Dermis blood vessel endothelial cell (primary cell): ENCODE data around the gene SSTR3. TPM values are rescaled to one million over a fixed set of nuclear protein-coding genes. Genes with fewer than 3 reads are reported as not detected.
A peak's percentile ranks its signal among the peaks of the same experiment; 100 is the strongest.

Source experiments
- DNase-seq: peaks from one replicate; pipeline ENCODE4 v3.0.0; 2010
- total RNA-seq: library from RNA; depleted of rRNA; stranded (reverse); fragments of >200 nt; gene quantifications from 2 replicates; pipeline ENCODE4 v1.2.3, GENCODE V29; 2014

The SSTR3 gene
- total RNA-seq, 1 donor from 2014 or later, result not detected

- no peak for DNase-seq
Observed at GRCh38 chr22:37194750-37195149, 17.5 kb downstream of the SSTR3 start.

DNA sequence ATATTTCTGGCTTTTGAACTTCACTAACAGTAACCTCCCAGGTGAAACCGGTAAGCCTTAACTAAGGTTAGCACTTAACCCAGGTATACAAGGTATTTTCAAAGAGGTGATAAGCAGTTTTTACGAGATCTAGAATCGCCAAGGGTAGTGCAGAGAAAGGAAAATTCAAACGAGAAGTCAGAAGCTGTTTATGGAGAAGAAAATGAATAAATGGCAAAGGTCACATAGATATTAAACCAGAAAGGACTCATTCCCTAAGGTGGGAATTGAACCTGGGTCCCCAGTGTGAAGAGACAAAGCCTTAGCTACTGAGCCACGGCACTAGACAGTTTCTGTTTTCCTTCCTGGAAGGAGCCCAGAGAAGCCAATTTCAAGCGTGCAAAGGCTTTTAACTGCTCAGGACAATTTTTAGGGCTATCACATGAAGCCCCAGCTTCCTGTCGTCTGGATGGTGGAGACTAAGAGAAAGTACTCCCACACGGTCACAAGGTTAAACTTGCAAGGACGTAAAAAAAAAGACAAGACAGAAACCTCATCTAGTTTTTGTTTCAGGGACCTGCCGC is 18.6 kb downstream of the SSTR3 start:
- DNase-seq, result peak; percentile 60

- no peak for DNase-seq
Observed at GRCh38 chr22:37192741-37193140, 19.5 kb downstream of the SSTR3 start.

DNA sequence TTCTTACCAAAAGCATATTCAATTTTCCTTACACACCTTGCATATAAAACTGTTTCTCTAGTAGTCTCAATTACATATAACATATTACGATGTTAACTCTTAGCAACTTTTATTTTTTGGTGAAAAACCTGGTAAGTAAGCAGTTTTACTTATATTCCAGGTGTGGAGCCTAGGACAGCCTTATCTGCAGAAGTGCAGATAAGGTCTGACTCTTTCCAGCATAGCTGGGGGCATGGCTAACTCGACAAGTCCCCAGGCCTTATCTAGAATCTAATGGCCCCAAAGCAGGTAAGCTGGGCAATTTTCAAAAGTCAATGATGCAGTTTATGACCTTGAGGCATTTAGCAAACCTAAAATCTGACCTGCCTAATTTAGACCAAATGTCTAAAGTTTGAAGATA is 20.1 kb downstream of the SSTR3 start:
- no peak for DNase-seq

DNA sequence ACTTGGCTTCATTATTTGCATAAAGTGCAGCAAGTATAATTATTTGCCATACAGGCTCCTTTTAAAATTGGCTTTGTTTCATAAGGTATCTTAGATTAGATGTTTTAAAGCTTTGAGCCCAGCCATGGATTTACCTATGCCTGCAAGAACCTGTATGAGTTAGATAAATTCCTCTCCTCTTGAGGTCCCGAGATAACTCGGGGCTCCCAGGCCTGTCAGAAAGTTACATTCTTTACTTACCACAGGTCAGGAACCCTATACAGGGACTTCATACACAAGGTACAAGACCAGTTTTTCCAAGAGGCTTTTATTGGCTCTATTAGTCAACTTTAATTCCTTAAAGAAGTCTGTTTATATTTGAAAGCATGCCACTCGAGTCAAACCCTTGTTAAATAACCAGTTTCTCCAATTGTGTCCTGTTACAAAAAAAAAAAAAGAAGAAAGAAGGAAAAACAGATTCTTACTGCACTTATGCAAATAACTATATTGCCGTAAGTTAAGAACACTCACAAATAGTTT is 22.0 kb downstream of the SSTR3 start:
- DNase-seq, result no peak

DNA sequence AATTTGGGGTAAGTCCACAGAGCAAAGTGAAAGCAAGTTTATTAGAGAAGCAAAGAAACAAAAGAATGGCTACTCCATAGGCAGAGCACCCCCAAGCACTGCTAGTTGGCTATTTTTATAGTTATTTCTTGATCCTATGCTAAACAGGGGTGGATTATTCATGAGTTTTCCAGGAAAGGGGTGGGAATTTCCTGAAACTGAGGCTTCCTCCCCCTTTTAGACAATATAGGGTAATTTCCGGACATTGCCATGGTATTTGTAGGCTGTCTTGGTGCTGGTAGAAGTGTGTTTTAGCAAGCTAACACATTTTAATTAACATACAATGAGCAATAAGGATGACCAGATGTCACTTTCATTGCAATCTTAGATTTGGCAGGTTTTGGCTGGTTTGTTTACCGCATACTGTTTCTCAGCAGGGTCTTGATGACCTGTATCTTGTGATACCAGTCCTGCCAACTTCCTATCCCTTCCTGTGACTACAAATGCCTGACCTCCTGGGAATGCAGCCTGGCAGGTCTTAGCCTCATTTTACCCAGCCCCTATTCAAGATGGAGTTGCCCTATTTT is 23.3 kb downstream of the SSTR3 start:
- DNase-seq, result peak; percentile 91

DNA sequence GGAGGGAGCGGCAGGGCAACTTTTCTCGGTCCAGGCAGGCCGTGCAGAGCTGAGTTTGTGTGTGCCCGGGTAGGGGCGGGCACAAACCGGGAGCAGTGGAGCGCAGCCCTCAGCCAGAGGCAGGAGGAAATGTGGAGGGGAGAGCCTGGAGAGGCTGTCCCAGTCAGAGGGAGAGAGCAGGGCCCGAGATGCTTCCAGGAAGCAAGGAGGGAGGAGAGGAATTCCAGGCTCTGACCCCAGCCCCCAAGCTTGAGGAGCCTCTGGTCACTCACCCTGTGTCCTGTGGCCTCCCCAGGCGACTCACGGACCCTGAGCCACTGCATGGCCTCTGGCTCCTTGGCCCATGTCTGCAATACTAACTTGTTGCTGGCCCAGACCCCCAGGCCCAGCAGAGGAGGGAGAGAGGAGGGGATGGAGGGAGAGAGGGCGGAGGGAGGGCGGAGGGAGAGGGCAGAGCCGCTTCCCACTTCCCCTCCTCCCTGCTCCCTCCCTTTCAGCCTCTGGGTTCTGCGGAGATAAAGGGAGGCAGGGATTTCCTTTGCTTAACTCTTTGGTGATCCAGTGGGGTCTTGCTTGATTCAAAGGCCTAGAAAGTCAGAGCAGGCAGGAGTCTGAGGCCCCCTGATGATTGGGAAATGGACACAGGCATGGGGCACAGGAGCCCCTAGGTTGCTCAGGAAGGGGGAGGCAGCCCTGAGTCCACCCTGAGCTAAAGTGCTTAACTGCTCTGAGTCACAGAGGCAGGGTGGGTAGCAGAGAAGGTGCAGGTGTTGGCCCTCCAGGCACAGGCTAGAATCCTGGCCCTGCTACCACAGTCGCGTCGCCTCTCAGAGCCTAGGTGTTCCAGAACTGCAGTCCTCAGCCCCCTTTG is 24.2 kb downstream of the SSTR3 start, which contains the start of gene C1QTNF6:
C1QTNF6 (minus strand) TSS at position 357 of the 871 bp plus-strand sequence; CDS start at position 323, 34 bp downstream.
- peak; percentile 49 for DNase-seq

- peak; percentile 76 for DNase-seq
Observed at GRCh38 chr22:37187552-37187890, 24.8 kb downstream of the SSTR3 start.

DNA sequence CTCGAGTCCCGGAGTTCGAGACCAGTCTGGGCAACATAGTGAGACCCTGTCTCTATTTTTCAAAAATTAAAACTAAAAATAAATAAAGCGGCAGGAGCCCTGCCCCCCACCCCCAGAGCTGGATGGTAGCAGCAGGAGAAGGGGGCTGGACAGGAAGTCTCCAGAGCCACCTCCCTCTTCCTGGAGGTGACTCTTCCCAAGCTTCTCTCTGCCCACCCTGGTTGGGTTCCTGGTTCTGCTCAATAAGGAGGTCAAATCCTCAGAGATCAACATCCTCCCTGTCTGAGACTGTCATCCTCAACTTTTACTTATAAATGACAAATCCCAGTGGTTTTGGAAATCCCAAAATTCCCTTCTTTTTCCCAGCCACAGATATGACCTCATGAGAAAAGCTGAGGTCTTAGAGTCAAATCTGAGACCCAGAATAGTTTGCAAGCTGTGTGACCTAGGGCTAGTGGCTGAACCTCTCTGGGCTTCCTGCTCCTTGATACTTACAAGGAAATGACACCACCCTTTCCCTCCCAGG is 25.2 kb downstream of the SSTR3 start:
- peak; percentile 59 for DNase-seq

- peak; percentile 94 for DNase-seq
Observed at GRCh38 chr22:37186228-37186996, 25.9 kb downstream of the SSTR3 start.

- no peak for DNase-seq
Observed at GRCh38 chr22:37185646-37186227, 26.5 kb downstream of the SSTR3 start.

DNA sequence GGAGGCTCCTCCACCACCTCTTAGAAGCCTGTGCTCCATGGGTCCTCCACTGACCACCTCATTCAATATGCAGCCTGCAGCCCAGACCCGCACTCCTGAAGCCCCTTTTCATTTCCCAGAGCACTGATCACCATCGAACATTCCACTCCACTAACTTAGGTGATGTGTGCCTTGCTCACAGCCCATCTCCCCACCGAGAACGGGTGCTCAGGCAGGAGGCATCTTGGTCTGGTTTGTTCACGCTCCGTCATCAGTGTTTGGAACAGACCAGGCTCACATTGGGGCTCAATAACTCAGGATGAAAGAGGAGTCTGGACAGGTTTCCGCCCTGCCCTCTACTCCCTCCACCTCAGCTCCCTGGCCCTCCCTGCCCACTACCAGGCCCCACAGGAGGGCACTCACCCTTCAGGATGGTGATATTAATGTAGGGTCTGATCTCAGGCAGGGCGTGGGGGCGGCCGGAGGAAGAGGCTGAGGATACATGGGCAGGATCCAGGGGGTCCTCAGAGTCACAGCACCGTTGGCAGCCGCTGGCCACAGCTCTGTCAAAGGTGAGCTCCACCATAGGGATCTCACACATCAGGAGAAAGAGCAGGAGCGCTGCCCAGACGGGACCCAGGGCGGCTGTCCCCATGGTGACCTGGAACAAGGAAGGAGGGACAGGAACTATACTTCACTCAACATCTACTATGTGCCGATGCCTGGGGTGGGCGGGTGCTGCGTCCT is 27.3 kb downstream of the SSTR3 start:
- DNase-seq, result no peak

DNA sequence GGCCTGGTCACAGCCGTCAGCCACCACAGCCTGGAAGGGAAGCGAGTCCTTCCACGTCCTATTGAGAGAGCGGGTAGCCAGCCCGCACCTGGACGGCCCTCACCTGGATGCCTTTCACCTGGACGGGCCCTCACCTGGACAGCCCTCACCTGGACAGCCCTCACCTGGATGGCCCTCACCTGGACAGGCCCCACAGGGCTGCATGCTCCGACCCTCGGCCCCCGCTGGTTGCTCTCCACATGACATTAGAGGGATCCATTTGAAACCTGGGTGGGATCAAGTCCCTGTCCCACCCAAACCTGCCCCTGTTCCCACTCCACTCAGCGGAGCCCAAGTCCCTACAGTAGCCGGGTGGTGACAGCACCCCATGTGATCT is 27.9 kb downstream of the SSTR3 start:
- DNase-seq, result no peak

- DNase-seq, result no peak
Observed at GRCh38 chr22:37183432-37184379, 28.6 kb downstream of the SSTR3 start.

DNA sequence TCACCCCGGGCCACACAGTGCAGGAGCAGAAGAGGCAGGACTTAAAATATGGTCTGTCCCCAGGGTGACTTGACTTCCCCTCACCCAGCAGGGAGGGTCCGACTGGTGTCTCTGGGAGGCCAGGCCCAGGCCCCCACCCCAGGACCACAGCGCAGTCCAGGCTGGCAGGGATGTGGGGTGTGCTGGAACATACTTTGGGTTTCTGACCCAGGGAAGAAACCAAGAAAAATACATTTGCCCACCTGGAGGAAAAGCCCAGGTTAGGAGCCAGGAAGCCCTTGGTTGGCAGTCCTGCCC is 29.4 kb downstream of the SSTR3 start:
- DNase-seq, result no peak

DNA sequence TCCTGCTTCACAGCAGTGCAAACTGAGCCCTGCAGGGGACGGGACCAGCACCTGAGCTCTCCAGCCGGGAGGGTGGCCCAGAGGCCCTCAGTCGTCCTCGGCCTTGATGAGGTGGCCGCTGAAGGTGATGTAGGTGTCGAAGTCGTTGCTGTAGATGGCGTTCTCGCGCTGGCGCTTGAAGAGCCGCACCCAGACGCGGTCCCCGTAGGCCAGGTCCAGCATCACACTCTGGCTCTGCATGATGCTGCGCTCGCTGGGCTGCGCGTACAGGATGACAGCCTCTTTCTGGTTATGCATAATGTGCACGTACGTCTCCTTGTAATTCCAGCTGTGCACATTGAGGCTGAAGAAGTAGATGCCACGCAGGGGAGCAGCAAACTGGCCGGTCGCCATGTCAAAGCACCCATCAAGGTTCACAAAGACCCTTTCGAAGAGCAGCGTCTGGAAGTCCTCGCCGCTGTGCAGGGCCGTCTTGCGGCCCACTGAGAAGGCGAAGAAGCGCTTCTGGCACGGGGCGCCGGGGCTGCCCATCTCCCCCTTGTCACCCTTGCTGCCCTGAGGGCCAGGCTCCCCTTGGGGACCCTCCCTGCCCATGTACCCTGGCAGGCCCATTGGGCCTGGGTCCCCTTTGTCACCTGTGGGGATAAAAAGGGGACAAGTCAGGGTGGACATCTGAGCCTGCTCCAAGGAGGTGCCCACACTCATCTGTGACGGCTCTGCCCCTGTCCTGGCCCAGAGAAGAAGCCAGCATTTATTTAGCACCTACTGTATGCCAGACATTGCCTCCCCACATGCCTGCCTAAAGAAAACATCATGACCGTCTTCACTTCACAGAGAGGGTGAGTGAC is 30.0 kb downstream of the SSTR3 start:
- no peak for DNase-seq

GRCh38 chr22:37181681-37182080 is 30.6 kb downstream of the SSTR3 start:
- no peak for DNase-seq

GRCh38 chr22:37180531-37181231 is 31.6 kb downstream of the SSTR3 start:
- no peak for DNase-seq
